Measurements from ENCODE around the gene PHLDB2.

Gene PHLDB2

GRCh38 chr3:111884411-111885018 is 25.4 kb downstream of the PHLDB2 start:
- DNase-seq (ENCODE audit: low spot score): no peak

- no peak for DNase-seq (ENCODE audit: low spot score)
Measured at GRCh38 chr3:111885578-111885977, 26.5 kb downstream of the PHLDB2 start.

GRCh38 chr3:111890051-111890580 is 31.1 kb downstream of the PHLDB2 start:
- DNase-seq (ENCODE audit: low spot score): no peak

- no peak for DNase-seq (ENCODE audit: low spot score)
Measured at GRCh38 chr3:111892070-111892469, 33.0 kb downstream of the PHLDB2 start.

- no peak for DNase-seq (ENCODE audit: low spot score)
Measured at GRCh38 chr3:111895071-111895470, 36.0 kb downstream of the PHLDB2 start.

- no peak for DNase-seq (ENCODE audit: low spot score)
Measured at GRCh38 chr3:111899966-111900365, 40.9 kb downstream of the PHLDB2 start.

GRCh38 chr3:111901637-111902036 is 42.6 kb downstream of the PHLDB2 start:
- no peak for DNase-seq (ENCODE audit: low spot score)

GRCh38 chr3:111902534-111902933 is 43.5 kb downstream of the PHLDB2 start:
- no peak for DNase-seq (ENCODE audit: low spot score)

GRCh38 chr3:111903067-111903511 is 44.0 kb downstream of the PHLDB2 start:
- DNase-seq (ENCODE audit: low spot score): no peak

- no peak for DNase-seq (ENCODE audit: low spot score)
Measured at GRCh38 chr3:111904376-111905241, 45.5 kb downstream of the PHLDB2 start.

GRCh38 chr3:111906656-111907055 is 47.6 kb downstream of the PHLDB2 start:
- no peak for DNase-seq (ENCODE audit: low spot score)

GRCh38 chr3:111907151-111907550 is 48.1 kb downstream of the PHLDB2 start:
- no peak for DNase-seq (ENCODE audit: low spot score)

- no peak for DNase-seq (ENCODE audit: low spot score)
Measured at GRCh38 chr3:111910806-111911205, 51.7 kb downstream of the PHLDB2 start.

- no peak for DNase-seq (ENCODE audit: low spot score)
Measured at GRCh38 chr3:111911446-111911845, 52.4 kb downstream of the PHLDB2 start.

- DNase-seq (ENCODE audit: low spot score): no peak
Measured at GRCh38 chr3:111913163-111913763, 54.2 kb downstream of the PHLDB2 start.

- DNase-seq (ENCODE audit: low spot score): no peak
Measured at GRCh38 chr3:111915905-111916304, 56.8 kb downstream of the PHLDB2 start.

- no peak for DNase-seq (ENCODE audit: low spot score)
Measured at GRCh38 chr3:111917300-111917699, 58.2 kb downstream of the PHLDB2 start.

- DNase-seq (ENCODE audit: low spot score): no peak
Measured at GRCh38 chr3:111919370-111920065, 60.5 kb downstream of the PHLDB2 start.

- DNase-seq (ENCODE audit: low spot score): no peak
Measured at GRCh38 chr3:111921181-111921580, 62.1 kb downstream of the PHLDB2 start.

GRCh38 chr3:111923095-111923771 is 64.2 kb downstream of the PHLDB2 start:
- no peak for DNase-seq (ENCODE audit: low spot score)

GRCh38 chr3:111923806-111924205 is 64.7 kb downstream of the PHLDB2 start:
- no peak for DNase-seq (ENCODE audit: low spot score)

GRCh38 chr3:111924283-111924682 is 65.2 kb downstream of the PHLDB2 start:
- no peak for DNase-seq (ENCODE audit: low spot score)

Measured in hematopoietic multipotent progenitor cell treated with erythropoietin and hydrocortisone succinate and interleukin-3 and kit ligand, for 15 days (in vitro differentiated cells).